Smooth muscle cell of trachea (primary cell): ENCODE results near the gene LIAS. TPM values are rescaled to one million over a fixed set of nuclear protein-coding genes. Genes with fewer than 3 reads are reported as not detected.

Experiments used
- total RNA-seq: library from RNA; depleted of rRNA; stranded (reverse); fragments of >200 nt; gene quantifications from 2 replicates; pipeline ENCODE4 v1.2.1, GENCODE V29; 2014

The LIAS gene
- 6.1 and 9.9 TPM in 2 replicates for total RNA-seq

GRCh38 chr4:39458505-39459300 lies at the start of gene LIAS, which contains the start of gene RPL9:
Gene LIAS, plus strand, starts transcription at chr4:39459056. Its CDS starts 62 bp downstream, at chr4:39459118.
Gene RPL9, minus strand, starts transcription at chr4:39458922. Its CDS starts 483 bp downstream, at chr4:39458439.

GRCh38 chr4:39527296-39528060 lies 68.6 kb downstream of the LIAS start, which contains the start of gene UGDH:
Gene UGDH, minus strand, starts transcription at chr4:39527439. Its CDS starts 5,927 bp downstream, at chr4:39521512.

Other genes starting within 250 kb of the LIAS start
- 35.7 and 65.9 TPM in 2 replicates for gene RFC1, start 92.7 kb upstream of the LIAS start, total RNA-seq
- 0.15 TPM in 1 of 2 replicates, not detected in the other for gene KLB, start 52.1 kb upstream of the LIAS start, total RNA-seq
- 1,206 and 2,851 TPM in 2 replicates for gene RPL9, start 134 bp upstream of the LIAS start, total RNA-seq
- gene UGDH, start 68.4 kb downstream of the LIAS start, total RNA-seq, result 159 and 323 TPM in 2 replicates
- 34.9 and 47.4 TPM in 2 replicates for gene SMIM14, start 179.8 kb downstream of the LIAS start, total RNA-seq
- gene UBE2K, start 239.1 kb downstream of the LIAS start, total RNA-seq, result 10.6 and 16.3 TPM in 2 replicates